SKM-1 treated with dmso at 0.1 percent for 144 hours (cell line): Measurements from ENCODE around the gene SH3BP5.

ENCODE experiments used
- DNase-seq: peaks from one replicate; lab custom pipeline; 2025; ENCODE audit not compliant: unreplicated experiment; lab: John Stamatoyannopoulos, UW

Gene SH3BP5

GRCh38 chr3:15260531-15260930, 71.9 kb downstream of the SH3BP5 start:
- DNase-seq: no peak

- DNase-seq: no peak
These were observed 73.7 kb downstream of the SH3BP5 start for GRCh38 chr3:15258720-15259119.

DNA sequence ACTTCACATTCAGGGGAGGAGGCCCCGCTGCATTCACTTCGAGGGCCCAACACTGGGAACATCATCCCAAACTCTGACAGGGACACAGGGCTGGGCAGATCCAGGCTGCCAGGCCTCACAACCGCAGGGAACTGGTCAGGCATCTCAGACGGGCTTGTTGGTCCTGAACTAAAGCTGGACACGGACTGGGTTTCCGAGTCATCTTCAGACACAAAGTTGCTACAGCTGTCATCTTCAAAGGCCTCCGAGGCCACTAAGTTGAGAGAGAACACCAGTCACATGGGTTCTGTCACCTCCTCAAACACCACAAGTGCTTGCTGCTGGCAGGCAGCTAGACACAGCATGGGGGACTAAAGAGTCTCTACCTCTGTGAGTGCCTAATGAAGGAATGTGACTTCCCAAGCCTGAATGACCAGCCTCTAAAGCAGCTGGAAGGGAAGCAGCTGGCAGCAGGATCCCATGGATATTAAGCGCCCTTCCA, 75.5 kb downstream of the SH3BP5 start:
- DNase-seq: no peak

DNA sequence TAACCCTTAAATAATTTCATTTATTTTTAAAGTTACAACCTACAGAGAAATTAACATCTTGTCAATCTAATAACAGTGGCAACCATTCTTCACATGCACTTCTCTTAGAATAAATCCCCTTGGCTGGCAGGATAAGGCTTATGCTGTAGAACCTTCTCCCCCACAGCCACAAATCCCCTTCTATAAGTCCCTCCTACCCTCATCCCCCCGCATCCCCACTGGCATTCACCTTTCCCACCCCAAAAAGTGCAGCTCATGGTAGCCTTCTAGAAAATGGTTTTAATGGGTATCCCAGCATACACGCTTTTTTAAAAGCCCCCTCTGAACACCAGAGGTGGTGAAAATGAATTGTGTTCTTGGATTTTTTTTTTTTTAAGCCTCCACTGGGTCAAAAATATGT, 77.2 kb downstream of the SH3BP5 start:
- DNase-seq: no peak

- DNase-seq: no peak
These were observed 79.2 kb downstream of the SH3BP5 start for GRCh38 chr3:15253023-15253697.

GRCh38 chr3:15246186-15246585, 86.2 kb downstream of the SH3BP5 start:
- no peak for DNase-seq

DNA sequence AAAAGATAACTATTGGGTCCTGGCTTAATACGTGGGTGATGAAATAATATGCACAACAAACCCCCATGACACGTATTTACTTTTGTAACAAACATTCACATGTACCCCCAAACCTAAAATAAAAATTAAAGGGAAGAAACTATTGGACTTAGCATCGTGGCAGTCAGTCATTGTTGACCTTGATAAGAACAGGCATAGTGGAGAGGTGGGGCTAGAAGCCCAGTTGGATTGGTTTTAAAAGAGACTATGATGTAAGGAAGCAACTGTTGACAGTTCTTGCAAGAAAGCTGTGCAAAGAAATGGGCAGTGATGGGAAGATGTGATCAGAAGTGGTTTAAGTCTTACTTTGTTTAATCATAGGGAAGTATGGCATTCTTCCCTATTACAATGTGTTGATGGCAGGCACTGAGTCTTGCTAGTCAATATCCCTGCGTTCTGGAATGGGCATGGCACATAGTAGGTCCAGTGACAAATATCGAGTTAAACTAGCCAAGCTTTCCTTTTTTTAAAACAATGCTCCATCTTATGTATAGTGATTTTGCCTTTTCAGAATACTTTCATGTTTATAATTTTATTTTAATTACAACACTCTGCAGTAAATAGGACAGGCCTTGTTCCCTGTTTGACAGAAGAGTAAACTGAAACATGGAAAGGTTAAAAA, 88.4 kb downstream of the SH3BP5 start:
- DNase-seq: no peak

DNA sequence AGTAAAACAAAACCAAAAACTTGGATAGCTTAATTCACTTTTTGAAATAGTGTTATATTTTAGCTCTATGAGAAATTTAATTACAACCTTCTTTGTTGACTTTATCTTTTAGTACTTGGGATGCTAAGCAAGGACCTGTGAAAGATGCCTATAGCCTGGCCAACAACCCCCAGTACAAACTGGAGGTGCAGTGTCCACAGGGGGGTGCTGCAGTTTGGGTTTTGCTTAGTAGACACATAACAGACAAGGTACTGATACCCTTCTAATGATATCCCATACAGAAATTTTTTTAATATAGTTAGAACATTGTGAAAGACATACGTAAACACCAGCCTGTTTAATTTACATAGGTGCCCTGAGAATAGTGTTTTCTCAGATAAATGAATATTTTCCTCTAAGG, 91.0 kb downstream of the SH3BP5 start:
- peak; percentile 28 for DNase-seq

GRCh38 chr3:15229262-15229661, 103.1 kb downstream of the SH3BP5 start:
- no peak for DNase-seq

- no peak for DNase-seq
These were observed 104.2 kb downstream of the SH3BP5 start for GRCh38 chr3:15228147-15228546.

DNA sequence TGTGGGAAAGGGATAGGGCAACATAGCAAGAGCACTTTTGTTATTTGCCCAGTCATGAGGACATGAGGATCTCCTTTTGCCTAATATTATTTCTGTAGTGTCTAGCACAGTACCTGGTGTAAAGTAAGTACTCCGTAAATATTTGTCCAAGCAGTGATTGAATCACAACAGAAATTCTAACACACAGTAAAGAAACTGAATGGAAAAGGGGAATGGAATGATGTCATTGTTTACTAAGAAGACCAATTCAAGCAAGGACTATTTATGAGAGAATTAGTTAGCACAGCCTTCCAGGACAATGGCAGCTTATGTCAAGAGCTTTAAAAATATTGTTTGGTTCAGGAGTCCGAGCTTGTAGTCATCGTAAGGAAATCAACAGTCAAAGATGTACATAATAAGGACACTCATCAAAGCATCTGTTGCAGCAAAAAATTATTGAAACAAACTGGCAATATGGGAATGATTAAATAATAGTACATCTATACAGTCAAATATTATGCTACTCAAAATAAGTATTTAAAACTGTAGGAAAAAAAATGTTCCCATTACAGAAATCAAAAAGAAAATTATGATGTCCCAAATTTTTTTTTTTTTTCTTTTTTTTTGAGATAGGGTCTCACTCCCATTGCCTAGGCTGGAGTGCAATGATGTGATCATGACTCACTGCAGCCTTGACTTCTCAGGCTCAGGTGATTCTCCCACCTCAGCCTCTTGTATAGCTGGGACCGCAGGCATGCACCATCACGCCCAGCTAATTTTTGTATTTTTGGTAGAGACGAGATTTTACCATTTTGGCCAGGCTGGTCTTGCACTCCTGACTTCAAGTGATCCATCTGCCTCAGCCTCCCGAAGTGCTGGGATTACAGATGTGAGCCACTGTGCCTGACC, 108.5 kb downstream of the SH3BP5 start:
- no peak for DNase-seq

GRCh38 chr3:15221574-15222217, 110.7 kb downstream of the SH3BP5 start:
- no peak for DNase-seq

DNA sequence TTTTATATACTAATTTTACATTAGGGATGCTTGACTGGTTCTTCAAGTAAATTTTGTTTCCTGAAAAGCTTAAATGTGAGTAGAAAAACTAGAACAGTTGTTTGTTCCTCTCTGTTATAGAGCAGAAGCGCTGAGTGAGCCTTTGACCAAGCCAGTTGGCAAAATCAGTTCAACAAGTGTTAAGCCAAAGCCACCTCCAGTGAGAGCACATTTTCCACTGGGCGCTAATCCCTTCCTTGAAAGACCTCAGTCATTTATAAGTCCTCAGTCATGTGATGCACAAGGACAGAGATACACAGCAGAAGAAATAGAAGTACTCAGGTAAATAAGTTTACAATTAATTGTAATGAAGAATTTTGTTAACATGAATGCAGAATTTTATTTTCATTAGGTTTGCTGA, 111.7 kb downstream of the SH3BP5 start:
- DNase-seq: no peak

GRCh38 chr3:15220056-15220455, 112.3 kb downstream of the SH3BP5 start:
- no peak for DNase-seq

DNA sequence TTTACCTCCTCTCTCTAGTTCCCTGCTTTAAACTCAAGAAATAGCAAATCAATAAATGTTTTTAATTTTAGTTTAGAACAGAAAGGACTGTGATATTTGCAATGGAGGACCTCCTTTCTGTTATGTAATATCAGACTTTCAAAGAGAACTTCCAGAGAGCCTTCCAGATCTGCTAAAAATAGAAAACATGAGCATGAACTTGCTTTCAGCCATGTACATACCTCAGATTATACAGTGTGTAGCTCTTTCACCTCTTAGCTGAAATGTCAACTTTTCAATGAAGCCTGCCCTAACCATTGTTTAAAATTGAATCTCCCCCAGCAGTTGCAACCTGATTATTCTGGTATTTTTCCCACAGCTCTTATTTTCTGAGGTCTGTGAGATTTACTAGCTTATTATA, 113.7 kb downstream of the SH3BP5 start:
- no peak for DNase-seq

GRCh38 chr3:15217841-15218267, 114.5 kb downstream of the SH3BP5 start:
- no peak for DNase-seq

DNA sequence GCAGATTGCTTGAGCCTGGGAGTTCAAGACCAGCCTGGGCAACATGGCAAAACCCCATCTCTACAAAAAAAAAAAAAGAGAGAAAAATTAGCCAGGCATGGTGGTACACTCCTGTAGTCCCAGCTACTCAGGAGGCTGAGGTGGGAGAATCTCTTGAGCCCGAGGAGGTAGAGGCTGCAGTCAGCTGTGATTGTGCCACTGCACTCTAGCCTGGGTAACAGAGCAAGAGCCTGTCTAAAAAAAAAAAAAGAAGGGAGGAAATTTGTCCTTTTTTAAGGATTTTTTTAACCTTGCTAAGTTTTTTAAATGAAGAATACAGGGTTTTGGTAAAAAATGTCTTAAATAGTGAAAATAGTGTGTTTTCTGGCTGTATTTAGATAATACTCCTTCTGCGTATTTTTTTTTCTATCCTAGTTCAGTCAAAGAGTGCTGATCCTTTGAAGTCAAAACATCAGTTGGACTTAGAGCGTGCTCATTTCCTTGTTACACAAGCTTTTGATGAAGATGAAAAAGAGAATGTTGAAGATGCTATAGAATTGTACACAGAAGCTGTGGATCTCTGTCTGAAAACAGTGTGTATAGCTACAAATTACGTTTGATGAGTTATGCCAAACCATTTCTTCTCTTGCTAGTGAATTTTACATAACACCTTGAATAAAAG, 115.2 kb downstream of the SH3BP5 start:
- DNase-seq: no peak

GRCh38 chr3:15216501-15216900, 115.9 kb downstream of the SH3BP5 start:
- DNase-seq: no peak

DNA sequence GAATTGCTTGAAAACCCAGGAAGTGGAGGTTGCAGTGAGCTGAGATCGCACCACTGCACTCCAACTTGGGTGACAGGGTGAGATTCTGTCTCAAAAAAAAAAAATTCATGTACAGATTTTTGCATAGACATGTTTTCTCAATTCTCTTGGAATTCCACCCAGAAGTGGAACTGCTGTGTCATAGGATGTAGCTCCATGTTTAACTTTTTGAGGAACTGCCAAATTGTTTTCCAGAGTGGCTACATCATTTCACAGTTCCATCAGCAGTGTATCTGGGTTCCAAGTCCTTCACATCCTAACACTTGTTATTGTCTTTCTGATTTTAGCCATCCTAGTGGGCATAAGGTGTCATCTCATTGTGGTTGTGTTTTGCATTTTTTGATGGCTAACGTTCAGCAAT, 116.4 kb downstream of the SH3BP5 start:
- DNase-seq: no peak

DNA sequence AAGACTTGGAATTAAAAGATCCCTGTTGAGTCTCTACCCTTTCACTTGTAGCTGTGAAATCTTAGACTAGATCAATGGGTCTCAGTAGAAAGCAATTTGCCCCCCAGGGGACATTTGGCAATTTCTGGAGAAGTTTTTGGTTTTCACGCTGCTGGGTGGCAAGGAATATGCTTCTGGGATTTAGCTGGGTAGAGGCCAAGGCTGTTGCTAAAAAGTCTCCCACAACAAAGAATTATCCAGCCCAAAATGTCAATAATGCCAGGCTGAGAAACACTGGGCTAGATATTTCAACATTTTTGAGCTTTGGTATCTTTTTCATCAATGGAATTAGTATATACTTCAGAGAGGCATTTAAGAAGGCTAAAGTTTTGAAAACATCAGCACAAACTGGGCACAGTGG, 117.6 kb downstream of the SH3BP5 start:
- DNase-seq: no peak

DNA sequence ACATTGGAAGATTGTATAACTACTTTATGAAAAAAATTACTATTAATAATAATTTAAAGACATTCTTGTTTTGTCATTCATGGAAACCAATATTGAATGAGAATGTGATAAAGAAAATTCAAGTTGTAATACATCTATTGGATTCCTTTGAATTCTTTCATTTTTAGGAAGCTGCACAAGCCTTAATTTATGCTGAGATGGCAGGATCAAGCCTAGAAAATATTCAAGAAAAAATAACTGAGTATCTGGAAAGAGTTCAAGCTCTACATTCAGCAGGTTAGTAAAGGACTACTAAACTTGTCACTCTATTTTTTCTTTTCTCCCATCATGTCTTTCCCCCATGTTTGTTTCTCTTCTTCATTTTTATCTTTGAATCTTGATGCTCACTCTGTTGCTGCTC, 120.4 kb downstream of the SH3BP5 start:
- DNase-seq: no peak
